ENCODE data around the gene TMEM115. TPM values are rescaled to one million over a fixed set of nuclear protein-coding genes. Genes with fewer than 3 reads are reported as not detected.

The TMEM115 gene
- total and polyA plus RNA-seq, 2 of the 13 experiments (the other 11 are each of a cell fraction or from before 2014, with no cell fraction given) = 22.1 to 30.7 TPM

DNA sequence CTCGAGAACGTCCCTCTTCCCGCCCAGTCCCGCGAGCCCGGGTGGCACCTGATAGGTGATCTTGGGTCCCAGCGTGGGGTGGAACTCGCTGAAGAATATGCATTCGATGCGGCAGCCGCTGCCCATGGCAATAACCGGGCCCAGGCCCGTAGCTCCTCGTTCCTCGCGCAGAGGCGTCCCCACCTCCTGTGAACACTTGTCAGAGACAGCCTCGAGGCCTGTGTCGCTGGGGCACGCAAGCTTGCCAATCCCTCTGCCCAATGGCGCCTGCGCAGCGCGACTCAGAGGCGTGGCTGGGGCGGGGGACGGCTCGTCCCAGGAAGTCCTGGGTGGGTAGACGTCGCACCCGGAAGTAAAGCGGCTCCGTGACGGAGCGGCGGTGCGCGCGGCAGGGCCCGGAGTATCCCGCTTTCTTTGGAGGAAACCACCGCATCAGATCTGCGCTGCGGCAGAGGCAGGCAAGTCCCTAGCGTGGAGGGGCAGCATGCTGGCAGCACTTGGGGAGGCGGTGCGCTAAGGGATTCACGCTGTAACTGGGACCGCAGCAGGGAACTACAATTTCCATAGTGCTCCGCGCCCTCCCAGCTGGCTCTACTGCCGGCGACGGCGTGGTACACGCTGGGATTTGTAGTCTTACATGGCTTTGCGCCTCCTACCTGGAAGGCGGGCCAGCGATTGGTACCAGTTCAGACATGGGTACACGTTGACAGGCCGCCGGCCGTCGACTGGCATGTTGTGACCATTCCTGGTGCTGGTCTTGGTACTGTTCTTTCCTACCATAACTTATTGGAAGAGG is 8.6 kb downstream of the TMEM115 start, which contains the start of the genes CYB561D2 and NPRL2 (continued):
- TF ChIP-seq ZNF614 (CRISPR knock-in tag; IDR thresholded peaks at IDR 0.05; ENCODE audit: borderline replicate concordance) (peak; percentile 84), ZNF180 (CRISPR knock-in tag; IDR thresholded peaks at IDR 0.05; ENCODE audit: borderline replicate concordance, low read depth) (no peak), CCDC6 (CRISPR knock-in tag; IDR thresholded peaks at IDR 0.05) (no peak), TCF7 (IDR thresholded peaks at IDR 0.05; ENCODE audit: low read depth) (no peak), POLR2AphosphoS5 (IDR thresholded peaks at IDR 0.05; ENCODE audit: low read depth, low read length) (peak; percentile 90), TP53 (CRISPR knock-in tag; conservative IDR thresholded peaks at IDR 0.05) (no peak), ZNF235 (CRISPR knock-in tag; IDR thresholded peaks at IDR 0.05; ENCODE audit: borderline replicate concordance) (peak; percentile 90; the same call in 1 of the 2 replicates)
- TF ChIP-seq, protein P1, sequence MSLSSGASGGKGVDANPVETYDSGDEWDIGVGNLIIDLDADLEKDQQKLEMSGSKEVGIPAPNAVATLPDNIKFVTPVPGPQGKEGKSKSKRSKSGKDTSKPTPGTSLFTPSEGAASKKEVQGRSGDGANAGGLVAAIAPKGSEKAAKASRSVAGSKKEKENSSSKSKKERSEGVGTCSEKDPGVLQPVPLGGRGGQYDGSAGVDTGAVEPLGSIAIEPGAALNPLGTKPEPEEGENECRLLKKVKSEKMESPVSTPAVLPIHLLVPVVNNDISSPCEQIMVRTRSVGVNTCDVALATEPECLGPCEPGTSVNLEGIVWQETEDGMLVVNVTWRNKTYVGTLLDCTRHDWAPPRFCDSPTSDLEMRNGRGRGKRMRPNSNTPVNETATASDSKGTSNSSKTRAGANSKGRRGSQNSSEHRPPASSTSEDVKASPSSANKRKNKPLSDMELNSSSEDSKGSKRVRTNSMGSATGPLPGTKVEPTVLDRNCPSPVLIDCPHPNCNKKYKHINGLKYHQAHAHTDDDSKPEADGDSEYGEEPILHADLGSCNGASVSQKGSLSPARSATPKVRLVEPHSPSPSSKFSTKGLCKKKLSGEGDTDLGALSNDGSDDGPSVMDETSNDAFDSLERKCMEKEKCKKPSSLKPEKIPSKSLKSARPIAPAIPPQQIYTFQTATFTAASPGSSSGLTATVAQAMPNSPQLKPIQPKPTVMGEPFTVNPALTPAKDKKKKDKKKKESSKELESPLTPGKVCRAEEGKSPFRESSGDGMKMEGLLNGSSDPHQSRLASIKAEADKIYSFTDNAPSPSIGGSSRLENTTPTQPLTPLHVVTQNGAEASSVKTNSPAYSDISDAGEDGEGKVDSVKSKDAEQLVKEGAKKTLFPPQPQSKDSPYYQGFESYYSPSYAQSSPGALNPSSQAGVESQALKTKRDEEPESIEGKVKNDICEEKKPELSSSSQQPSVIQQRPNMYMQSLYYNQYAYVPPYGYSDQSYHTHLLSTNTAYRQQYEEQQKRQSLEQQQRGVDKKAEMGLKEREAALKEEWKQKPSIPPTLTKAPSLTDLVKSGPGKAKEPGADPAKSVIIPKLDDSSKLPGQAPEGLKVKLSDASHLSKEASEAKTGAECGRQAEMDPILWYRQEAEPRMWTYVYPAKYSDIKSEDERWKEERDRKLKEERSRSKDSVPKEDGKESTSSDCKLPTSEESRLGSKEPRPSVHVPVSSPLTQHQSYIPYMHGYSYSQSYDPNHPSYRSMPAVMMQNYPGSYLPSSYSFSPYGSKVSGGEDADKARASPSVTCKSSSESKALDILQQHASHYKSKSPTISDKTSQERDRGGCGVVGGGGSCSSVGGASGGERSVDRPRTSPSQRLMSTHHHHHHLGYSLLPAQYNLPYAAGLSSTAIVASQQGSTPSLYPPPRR (CRISPR knock-in tag; IDR thresholded peaks at IDR 0.05; ENCODE audit: borderline replicate concordance) = peak; percentile 64; the same call in 1 of the 2 replicates
- TF ChIP-seq, protein P2, sequence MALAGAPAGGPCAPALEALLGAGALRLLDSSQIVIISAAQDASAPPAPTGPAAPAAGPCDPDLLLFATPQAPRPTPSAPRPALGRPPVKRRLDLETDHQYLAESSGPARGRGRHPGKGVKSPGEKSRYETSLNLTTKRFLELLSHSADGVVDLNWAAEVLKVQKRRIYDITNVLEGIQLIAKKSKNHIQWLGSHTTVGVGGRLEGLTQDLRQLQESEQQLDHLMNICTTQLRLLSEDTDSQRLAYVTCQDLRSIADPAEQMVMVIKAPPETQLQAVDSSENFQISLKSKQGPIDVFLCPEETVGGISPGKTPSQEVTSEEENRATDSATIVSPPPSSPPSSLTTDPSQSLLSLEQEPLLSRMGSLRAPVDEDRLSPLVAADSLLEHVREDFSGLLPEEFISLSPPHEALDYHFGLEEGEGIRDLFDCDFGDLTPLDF (CRISPR knock-in tag; IDR thresholded peaks at IDR 0.05) = peak; percentile 66
- TF ChIP-seq, protein P3, sequence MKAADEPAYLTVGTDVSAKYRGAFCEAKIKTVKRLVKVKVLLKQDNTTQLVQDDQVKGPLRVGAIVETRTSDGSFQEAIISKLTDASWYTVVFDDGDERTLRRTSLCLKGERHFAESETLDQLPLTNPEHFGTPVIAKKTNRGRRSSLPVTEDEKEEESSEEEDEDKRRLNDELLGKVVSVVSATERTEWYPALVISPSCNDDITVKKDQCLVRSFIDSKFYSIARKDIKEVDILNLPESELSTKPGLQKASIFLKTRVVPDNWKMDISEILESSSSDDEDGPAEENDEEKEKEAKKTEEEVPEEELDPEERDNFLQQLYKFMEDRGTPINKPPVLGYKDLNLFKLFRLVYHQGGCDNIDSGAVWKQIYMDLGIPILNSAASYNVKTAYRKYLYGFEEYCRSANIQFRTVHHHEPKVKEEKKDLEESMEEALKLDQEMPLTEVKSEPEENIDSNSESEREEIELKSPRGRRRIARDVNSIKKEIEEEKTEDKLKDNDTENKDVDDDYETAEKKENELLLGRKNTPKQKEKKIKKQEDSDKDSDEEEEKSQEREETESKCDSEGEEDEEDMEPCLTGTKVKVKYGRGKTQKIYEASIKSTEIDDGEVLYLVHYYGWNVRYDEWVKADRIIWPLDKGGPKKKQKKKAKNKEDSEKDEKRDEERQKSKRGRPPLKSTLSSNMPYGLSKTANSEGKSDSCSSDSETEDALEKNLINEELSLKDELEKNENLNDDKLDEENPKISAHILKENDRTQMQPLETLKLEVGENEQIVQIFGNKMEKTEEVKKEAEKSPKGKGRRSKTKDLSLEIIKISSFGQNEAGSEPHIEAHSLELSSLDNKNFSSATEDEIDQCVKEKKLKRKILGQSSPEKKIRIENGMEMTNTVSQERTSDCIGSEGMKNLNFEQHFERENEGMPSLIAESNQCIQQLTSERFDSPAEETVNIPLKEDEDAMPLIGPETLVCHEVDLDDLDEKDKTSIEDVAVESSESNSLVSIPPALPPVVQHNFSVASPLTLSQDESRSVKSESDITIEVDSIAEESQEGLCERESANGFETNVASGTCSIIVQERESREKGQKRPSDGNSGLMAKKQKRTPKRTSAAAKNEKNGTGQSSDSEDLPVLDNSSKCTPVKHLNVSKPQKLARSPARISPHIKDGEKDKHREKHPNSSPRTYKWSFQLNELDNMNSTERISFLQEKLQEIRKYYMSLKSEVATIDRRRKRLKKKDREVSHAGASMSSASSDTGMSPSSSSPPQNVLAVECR (CRISPR knock-in tag; IDR thresholded peaks at IDR 0.05; ENCODE audit: borderline replicate concordance) = peak; percentile 99
- TF ChIP-seq, protein P4, sequence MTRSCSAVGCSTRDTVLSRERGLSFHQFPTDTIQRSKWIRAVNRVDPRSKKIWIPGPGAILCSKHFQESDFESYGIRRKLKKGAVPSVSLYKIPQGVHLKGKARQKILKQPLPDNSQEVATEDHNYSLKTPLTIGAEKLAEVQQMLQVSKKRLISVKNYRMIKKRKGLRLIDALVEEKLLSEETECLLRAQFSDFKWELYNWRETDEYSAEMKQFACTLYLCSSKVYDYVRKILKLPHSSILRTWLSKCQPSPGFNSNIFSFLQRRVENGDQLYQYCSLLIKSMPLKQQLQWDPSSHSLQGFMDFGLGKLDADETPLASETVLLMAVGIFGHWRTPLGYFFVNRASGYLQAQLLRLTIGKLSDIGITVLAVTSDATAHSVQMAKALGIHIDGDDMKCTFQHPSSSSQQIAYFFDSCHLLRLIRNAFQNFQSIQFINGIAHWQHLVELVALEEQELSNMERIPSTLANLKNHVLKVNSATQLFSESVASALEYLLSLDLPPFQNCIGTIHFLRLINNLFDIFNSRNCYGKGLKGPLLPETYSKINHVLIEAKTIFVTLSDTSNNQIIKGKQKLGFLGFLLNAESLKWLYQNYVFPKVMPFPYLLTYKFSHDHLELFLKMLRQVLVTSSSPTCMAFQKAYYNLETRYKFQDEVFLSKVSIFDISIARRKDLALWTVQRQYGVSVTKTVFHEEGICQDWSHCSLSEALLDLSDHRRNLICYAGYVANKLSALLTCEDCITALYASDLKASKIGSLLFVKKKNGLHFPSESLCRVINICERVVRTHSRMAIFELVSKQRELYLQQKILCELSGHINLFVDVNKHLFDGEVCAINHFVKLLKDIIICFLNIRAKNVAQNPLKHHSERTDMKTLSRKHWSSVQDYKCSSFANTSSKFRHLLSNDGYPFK (CRISPR knock-in tag; IDR thresholded peaks at IDR 0.05; ENCODE audit: borderline replicate concordance) = peak; percentile 92
- TF ChIP-seq, protein P5, sequence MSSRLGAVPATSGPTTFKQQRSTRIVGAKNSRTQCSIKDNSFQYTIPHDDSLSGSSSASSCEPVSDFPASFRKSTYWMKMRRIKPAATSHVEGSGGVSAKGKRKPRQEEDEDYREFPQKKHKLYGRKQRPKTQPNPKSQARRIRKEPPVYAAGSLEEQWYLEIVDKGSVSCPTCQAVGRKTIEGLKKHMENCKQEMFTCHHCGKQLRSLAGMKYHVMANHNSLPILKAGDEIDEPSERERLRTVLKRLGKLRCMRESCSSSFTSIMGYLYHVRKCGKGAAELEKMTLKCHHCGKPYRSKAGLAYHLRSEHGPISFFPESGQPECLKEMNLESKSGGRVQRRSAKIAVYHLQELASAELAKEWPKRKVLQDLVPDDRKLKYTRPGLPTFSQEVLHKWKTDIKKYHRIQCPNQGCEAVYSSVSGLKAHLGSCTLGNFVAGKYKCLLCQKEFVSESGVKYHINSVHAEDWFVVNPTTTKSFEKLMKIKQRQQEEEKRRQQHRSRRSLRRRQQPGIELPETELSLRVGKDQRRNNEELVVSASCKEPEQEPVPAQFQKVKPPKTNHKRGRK (CRISPR knock-in tag; IDR thresholded peaks at IDR 0.05) = 0 out of 2 replicates have a peak, but pooled peaks have one; percentile 83

Data from HepG2 (cell line).